ENCODE results near the gene SNIP1.
"Not testable (repeated sequence)": the region's sequence is repeated elsewhere in the genome, so short reads cannot be mapped to it uniquely, and the experiment has no call there.

SNIP1 gene

GRCh38 chr1:37559957-37560379 is 5.9 kb upstream of the SNIP1 start:
- DNase-seq (ENCODE audit: low read depth, low spot score), result not testable (repeated sequence)

DNA sequence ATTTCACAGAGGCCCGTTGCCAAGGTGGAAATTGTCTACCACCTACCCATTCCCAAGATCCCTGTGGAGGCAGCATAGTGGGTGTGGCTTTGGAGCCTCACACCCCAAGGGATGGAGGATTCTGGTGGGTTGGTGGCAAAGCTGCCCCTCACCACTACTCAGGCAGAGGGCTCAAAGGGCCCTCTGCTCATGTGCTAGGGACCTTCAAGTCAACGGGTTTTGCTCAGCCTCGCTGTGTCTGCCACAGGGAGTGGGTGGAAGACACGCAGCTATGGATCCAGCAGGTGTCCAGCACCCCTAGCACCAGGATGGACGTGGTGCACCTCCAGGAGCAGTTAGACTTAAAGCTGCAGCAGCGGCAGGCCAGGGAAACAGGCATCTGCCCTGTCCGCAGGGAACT is 5.0 kb upstream of the SNIP1 start:
- no peak for DNase-seq (ENCODE audit: low read depth, low spot score)

DNA sequence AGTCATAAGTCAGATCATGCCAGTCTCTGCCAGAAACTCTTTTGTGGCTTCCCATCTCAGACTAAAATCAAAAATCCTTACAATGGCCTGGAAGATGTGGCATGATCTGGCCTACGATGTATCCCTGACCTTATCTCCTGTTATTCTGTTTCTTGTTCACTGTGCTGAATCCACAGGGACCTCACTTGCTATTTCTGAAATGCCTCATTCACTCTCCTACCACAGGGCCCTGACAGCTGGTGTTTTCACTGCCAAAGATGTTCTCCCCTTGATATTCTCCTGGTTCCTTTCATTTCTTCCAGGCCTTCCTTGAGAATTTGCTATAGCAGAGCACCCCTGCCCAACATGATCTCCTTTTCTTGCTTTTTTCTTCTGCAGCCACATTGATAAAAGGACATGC is 4.3 kb upstream of the SNIP1 start:
- no peak for DNase-seq (ENCODE audit: low read depth, low spot score)

GRCh38 chr1:37557402-37557801 is 3.3 kb upstream of the SNIP1 start:
- no peak for DNase-seq (ENCODE audit: low read depth, low spot score)

- DNase-seq (ENCODE audit: low read depth, low spot score), result peak; percentile 71
These were observed 2.7 kb upstream of the SNIP1 start, which contains the start of gene DNALI1 for GRCh38 chr1:37556712-37557196. TSS of gene DNALI1 (plus strand) at chr1:37556940. CDS start at chr1:37556995, 55 bp downstream.

GRCh38 chr1:37553598-37553926 is 531 bp downstream of the SNIP1 start:
- DNase-seq (ENCODE audit: low read depth, low spot score), result no peak

- DNase-seq (ENCODE audit: low read depth, low spot score), result no peak
These were observed 4.8 kb downstream of the SNIP1 start for GRCh38 chr1:37549341-37549740.

- DNase-seq (ENCODE audit: low read depth, low spot score), result no peak
These were observed 9.1 kb downstream of the SNIP1 start for GRCh38 chr1:37545019-37545418.

- no peak for DNase-seq (ENCODE audit: low read depth, low spot score)
These were observed 9.6 kb downstream of the SNIP1 start for GRCh38 chr1:37544530-37544929.

DNA sequence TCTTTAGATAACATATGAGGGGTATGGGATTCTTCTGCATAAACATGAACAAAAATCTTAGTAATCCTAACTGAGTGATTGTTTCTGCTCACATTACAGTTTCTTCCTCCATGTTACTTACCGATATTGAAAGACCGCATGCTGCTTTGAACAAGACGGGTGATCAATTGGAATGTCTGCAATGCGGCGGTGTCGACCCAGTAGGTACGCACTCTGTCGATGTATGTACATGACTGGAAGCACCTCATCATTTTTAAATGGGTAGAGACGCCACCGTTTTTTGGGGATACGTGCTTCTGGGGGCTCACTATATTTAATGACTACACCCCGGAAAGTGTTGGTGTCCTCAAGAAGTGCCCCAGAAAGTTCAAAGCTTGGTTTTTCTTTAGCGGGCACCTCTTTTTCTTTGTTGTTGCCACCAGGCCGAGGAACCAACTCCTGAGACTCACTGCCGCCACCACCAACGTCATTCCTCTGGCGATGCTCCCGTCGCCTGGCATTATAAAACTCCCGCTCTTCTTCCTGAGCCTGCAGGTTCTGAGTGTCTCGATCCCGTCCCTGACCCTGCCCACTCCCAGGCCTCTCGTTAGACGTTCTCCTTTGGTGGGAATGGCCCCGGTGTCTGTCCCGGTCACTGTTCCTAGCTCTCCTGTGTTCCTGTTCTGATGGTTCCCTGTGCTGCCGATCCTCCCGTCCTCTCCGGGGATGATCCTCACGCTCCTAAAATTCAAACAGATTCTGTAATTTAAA is 13.9 kb downstream of the SNIP1 start:
- no peak for DNase-seq (ENCODE audit: low read depth, low spot score)

GRCh38 chr1:37539154-37539553 is 14.9 kb downstream of the SNIP1 start:
- not testable (repeated sequence) for DNase-seq (ENCODE audit: low read depth, low spot score)

- no peak for DNase-seq (ENCODE audit: low read depth, low spot score)
These were observed 16.7 kb downstream of the SNIP1 start for GRCh38 chr1:37537378-37537777.

DNA sequence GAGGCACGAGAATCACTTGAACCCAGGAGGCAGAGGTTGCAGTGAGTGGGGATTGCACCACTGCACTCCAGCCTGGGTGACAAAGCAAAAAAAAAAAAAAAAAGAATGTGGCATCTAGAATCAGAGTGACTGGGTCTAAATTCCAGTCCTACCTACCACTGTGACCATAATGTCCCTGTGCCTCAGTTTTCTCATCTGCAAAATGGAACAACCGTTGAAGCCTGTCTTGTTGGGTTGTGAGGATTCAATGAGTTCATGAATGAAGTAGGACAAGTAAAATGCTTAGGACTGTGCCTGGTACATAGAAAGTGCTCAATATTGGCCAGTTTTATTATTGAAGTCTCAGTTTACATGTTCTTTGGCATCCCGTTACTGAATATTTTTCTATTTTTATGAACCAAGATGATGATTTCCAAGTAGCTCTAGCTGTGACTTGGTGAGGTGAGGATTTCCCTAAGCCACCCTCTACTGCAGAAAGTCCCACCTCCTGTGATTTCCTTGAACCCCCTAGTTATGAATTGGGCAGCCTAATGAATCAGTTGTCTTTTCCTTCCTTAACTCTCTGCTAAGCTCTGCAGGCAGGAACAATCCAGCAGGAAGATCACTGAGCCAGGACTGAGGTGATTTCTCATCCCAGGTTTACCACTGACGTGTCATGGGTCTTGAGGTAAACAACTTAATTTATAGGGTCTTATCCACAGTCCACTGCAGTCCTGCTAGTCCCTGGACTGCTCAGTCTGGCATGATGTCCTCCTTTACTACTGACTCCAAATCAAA is 20.6 kb downstream of the SNIP1 start:
- no peak for DNase-seq (ENCODE audit: low read depth, low spot score)

- DNase-seq (ENCODE audit: low read depth, low spot score), result not testable (repeated sequence)
These were observed 21.5 kb downstream of the SNIP1 start for GRCh38 chr1:37532418-37533156.

- not testable (repeated sequence) for DNase-seq (ENCODE audit: low read depth, low spot score)
These were observed 24.2 kb downstream of the SNIP1 start for GRCh38 chr1:37529888-37530287.

DNA sequence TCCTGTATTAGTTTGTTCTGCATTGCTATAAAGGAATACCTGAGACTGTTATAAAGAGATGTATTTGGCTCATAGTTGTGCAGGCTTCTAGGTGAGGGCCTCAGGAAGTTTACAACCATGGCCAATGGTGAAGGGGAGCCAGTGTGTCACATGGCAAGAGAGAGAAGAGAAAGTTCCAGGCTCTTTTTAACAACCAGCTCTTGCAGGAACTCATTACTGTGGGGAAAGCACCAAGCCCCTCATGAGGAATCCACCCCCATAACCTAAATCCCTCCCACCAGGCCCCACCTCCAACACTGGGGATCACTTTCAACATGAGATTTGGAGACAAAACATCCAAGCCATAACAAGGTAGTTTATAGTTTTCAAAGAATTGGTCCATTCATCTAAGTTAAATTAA is 34.5 kb downstream of the SNIP1 start:
- no peak for DNase-seq (ENCODE audit: low read depth, low spot score)

- not testable (repeated sequence) for DNase-seq (ENCODE audit: low read depth, low spot score)
These were observed 35.2 kb downstream of the SNIP1 start for GRCh38 chr1:37518929-37519328.

DNA sequence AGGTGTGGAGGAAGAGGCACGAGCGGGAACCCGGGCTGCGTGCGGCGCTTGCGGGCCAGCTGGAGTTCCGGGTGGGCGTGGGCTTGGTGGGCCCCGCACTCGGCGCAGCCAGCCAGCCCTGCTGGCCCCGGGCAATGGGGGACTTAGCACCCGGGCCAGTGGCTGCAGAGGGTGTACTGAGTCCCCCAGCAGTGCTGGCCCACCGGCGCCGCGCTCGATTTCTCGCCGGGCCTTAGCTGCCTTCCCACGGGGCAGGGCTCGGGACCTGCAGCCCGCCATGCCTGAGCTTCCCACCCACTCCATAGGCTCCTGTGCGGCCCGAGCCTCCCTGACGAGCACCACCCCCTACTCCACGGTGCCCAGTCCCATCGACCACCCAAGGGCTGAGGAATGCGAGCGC is 35.9 kb downstream of the SNIP1 start:
- DNase-seq (ENCODE audit: low read depth, low spot score), result not testable (repeated sequence)

- no peak for DNase-seq (ENCODE audit: low read depth, low spot score)
These were observed 36.5 kb downstream of the SNIP1 start for GRCh38 chr1:37517569-37517968.

GRCh38 chr1:37515185-37516034 is 38.7 kb downstream of the SNIP1 start:
- DNase-seq (ENCODE audit: low read depth, low spot score), result no peak
